Measurements from ENCODE around the gene CLEC18A.

Gene CLEC18A

GRCh38 chr16:69930117-69930776 is 20.9 kb upstream of the CLEC18A start:
- TF ChIP-seq, protein P1, sequence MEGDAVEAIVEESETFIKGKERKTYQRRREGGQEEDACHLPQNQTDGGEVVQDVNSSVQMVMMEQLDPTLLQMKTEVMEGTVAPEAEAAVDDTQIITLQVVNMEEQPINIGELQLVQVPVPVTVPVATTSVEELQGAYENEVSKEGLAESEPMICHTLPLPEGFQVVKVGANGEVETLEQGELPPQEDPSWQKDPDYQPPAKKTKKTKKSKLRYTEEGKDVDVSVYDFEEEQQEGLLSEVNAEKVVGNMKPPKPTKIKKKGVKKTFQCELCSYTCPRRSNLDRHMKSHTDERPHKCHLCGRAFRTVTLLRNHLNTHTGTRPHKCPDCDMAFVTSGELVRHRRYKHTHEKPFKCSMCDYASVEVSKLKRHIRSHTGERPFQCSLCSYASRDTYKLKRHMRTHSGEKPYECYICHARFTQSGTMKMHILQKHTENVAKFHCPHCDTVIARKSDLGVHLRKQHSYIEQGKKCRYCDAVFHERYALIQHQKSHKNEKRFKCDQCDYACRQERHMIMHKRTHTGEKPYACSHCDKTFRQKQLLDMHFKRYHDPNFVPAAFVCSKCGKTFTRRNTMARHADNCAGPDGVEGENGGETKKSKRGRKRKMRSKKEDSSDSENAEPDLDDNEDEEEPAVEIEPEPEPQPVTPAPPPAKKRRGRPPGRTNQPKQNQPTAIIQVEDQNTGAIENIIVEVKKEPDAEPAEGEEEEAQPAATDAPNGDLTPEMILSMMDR (conservative IDR thresholded peaks at IDR 0.05; ENCODE audit: low read length), result peak; percentile 74
- DNase-seq (ENCODE audit: low read depth), result peak; percentile 59
- H3K4me3 ChIP-seq (ENCODE audit: low read length), result no peak overlapping the region

DNA sequence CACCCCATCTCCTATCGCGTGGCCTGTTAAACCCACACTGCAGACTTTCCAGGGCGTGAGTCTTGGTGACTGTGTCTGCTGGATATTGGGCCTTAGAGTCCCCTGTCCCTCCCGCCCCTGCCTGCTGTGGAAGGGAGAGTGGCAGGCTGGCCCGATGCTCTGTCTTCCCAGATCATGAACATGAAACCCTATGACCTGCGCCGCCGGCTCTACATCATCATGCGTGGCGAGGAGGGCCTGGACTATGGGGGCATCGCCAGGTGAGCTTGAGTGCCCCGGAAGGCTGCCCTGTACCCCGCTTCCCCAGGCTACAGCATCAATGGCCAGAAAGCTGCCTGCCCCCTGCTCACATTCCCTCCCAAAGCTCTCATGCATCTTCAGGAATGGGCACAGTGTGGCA is 19.5 kb upstream of the CLEC18A start:
- H3K4me3 ChIP-seq (ENCODE audit: low read length), result no peak overlapping the region
- DNase-seq (ENCODE audit: low read depth), result no peak
- TF ChIP-seq, protein P1 (conservative IDR thresholded peaks at IDR 0.05; ENCODE audit: low read length), result no peak

GRCh38 chr16:69932228-69932627 is 18.9 kb upstream of the CLEC18A start:
- H3K4me3 ChIP-seq (ENCODE audit: low read length), result no peak overlapping the region
- no peak for DNase-seq (ENCODE audit: low read depth)
- TF ChIP-seq, protein P1 (conservative IDR thresholded peaks at IDR 0.05; ENCODE audit: low read length), result no peak

DNA sequence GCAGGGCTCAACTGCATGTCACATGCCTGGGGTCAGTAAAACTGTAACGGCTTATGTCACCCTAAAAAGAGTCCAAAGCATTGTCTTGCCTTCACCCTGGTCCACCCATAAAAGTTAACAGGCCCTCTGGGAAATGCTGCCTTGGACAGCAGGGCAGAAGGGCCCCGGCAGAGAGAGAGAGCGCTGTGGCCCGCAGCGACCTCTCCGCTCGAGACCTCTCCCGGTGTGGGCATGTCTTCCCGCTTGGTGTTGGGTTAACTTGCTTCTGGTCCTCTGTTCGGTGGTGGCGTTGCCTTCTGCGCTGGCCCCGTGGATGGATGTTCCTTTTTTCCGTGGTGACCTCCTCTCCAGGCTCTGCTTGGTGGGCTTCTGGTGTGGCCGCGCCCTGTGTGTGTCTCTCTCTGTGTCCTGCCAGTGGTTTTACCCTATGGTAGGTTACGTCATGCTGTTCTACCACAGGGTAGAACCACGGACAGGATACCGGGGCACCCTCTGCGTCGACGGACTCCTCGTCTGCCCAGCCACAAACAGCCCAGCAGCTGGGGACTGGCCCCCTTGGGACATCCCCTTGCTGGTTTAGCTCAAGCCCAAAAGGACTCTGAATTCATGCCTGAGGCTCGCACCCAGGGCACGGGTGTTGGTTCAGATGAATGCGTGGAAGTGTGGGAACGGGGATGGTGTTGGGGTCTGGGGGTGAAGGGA is 18.3 kb upstream of the CLEC18A start:
- DNase-seq (ENCODE audit: low read depth), result no peak
- H3K4me3 ChIP-seq (ENCODE audit: low read length), result no peak overlapping the region
- TF ChIP-seq, protein P1 (conservative IDR thresholded peaks at IDR 0.05; ENCODE audit: low read length), result no peak

DNA sequence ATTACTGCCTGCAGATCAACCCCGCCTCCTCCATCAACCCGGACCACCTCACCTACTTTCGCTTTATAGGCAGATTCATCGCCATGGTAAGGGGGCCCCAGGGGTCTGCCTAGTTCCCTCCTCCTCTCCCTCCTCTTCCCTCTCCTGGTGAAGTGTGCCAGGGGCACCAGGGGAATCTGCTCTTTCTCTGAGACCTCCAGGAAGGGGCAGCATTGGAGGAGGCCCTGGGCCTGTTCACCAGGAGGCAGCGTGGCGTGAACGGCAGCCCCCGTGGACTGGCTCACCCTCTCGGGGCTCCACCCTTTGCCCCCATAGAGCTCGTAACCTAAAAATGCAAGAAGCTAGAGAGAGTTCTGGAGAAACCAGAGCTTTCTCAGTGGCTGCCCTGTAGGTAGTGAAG is 17.1 kb upstream of the CLEC18A start:
- TF ChIP-seq, protein P1 (conservative IDR thresholded peaks at IDR 0.05; ENCODE audit: low read length), result no peak
- no peak for DNase-seq (ENCODE audit: low read depth)
- no peak overlapping the region for H3K4me3 ChIP-seq (ENCODE audit: low read length)

DNA sequence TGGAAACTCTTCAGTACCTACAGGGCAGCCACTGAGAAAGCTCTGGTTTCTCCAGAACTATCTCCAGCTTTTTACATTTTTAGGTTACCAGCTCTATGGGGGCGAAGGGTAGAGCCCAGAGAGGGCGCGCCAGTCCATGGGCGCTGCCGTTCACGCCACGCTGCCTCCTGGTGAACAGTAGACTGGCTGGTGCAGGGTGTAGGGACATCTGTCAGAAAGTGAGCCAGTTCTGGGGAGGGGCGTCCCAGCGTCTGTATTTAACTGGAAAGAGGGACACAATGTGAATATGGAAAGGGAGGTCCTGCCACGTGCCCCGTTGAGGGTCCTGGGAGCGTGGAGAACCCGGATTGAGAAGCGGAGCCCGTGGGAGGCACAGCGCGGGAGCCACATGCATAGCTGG is 16.4 kb upstream of the CLEC18A start:
- H3K4me3 ChIP-seq (ENCODE audit: low read length), result no peak overlapping the region
- no peak for DNase-seq (ENCODE audit: low read depth)
- TF ChIP-seq, protein P1 (conservative IDR thresholded peaks at IDR 0.05; ENCODE audit: low read length), result no peak

DNA sequence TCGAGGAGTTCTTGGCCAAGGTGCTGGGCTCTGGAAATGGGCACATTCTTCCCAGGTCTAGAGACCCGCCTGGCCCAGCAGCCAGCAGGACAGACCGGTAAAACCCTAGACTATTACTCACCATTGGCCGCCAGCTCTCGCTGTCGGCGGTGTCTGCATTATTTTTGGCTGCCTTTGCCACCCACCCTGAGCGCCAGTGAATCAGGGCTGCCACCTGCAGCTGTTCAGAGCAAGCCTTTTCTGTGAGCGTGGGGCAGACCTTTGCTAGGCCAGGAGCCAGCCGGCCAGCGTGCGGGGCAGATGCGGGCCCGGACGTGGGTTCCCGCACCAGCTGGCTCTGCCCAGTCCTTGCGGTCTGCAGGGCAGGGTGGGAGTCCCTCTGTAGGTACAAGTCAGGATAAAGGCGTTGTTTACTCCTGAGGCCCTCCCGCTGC is 15.8 kb upstream of the CLEC18A start:
- DNase-seq (ENCODE audit: low read depth), result no peak
- no peak overlapping the region for H3K4me3 ChIP-seq (ENCODE audit: low read length)
- TF ChIP-seq, protein P1 (conservative IDR thresholded peaks at IDR 0.05; ENCODE audit: low read length), result no peak

Measured in AG10803 (cell line).